Neural progenitor cell (in vitro differentiated cells): ENCODE data around the gene GABBR2. TPM values are rescaled to one million over a fixed set of nuclear protein-coding genes. Genes with fewer than 3 reads are reported as not detected.

Experiments
- DNase-seq: peaks from one replicate; pipeline ENCODE4 v3.0.0-alpha.2; 2016; ENCODE audit warnings: low spot score
- H2AFZ ChIP-seq: fragments of 200-600 bp; sonication (generic); replicated peaks from 2 replicates; pipeline ENCODE4 v1.6.1; 2016; ENCODE audit warnings: antibody characterized with exemption
- H3F3A ChIP-seq: fragments of 200-600 bp; sonication (generic); 2 replicates; pipeline ENCODE4 v1.6.1; 2016; ENCODE audit warnings: antibody characterized with exemption, low read depth
- H3K27ac ChIP-seq: fragments of 200-600 bp; sonication (generic); 2 replicates; pipeline ENCODE4 v1.5.1; 2016; ENCODE audit warnings: mild to moderate bottlenecking
- H3K27me3 ChIP-seq: fragments of 200-600 bp; sonication (generic); 2 replicates; pipeline ENCODE4 v1.6.1; 2016; ENCODE audit warnings: mild to moderate bottlenecking, moderate library complexity
- H3K36me3 ChIP-seq: fragments of 200-600 bp; sonication (generic); 2 replicates; pipeline ENCODE4 v1.5.1; 2016
- H3K4me1 ChIP-seq: fragments of 200-600 bp; sonication (generic); 2 replicates; pipeline ENCODE4 v1.6.1; 2016; ENCODE audit warnings: mixed run types
- H3K4me2 ChIP-seq: fragments of 200-600 bp; sonication (generic); 2 replicates; pipeline ENCODE4 v1.6.1; 2016
- H3K4me3 ChIP-seq: fragments of 200-600 bp; sonication (generic); 2 replicates; pipeline ENCODE4 v1.5.1; 2016
- H3K79me2 ChIP-seq: fragments of 200-600 bp; sonication (generic); 2 replicates; pipeline ENCODE4 v1.6.1; 2016; ENCODE audit warnings: low read depth
- H3K9ac ChIP-seq: fragments of 200-600 bp; sonication (generic); 2 replicates; pipeline ENCODE4 v1.6.1; 2016
- H3K9me3 ChIP-seq: fragments of 200-600 bp; sonication (generic); 2 replicates; pipeline ENCODE4 v1.5.1; 2016; ENCODE audit warnings: low read depth
- H4K20me1 ChIP-seq: fragments of 200-600 bp; sonication (generic); 2 replicates; pipeline ENCODE4 v1.6.1; 2016; ENCODE audit warnings: low read depth
- H3K27ac Mint-ChIP-seq: 3 replicates; pipeline ENCODE4 v1.8.0; 2021; ENCODE audit warnings: mixed read lengths
- H3K27me3 Mint-ChIP-seq: 2 replicates; pipeline ENCODE4 v1.8.0; 2022; ENCODE audit warnings: low read depth, mild to moderate bottlenecking, inconsistent platforms, moderate library complexity, mixed read lengths; ENCODE audit not compliant: insufficient read depth
- H3K36me3 Mint-ChIP-seq: 3 replicates; pipeline ENCODE4 v1.8.0; 2021; ENCODE audit warnings: mixed read lengths
- H3K4me1 Mint-ChIP-seq: 3 replicates; pipeline ENCODE4 v1.8.0; 2021; ENCODE audit warnings: mixed read lengths
- H3K4me3 Mint-ChIP-seq: 3 replicates; pipeline ENCODE4 v1.8.0; 2021; ENCODE audit warnings: mild to moderate bottlenecking, moderate library complexity, mixed read lengths
- H3K9me3 Mint-ChIP-seq: 3 replicates; pipeline ENCODE4 v1.8.0; 2020; ENCODE audit warnings: mixed read lengths
- EZH2 ChIP-seq: fragments of 200-600 bp; sonication (generic); IDR thresholded peaks from 2 replicates; pipeline ENCODE4 v1.6.1; 2017; ENCODE audit warnings: antibody characterized with exemption, mild to moderate bottlenecking, moderate library complexity
- EZH2phosphoT487 ChIP-seq: fragments of 200-600 bp; sonication (generic); IDR thresholded peaks from 2 replicates; pipeline ENCODE4 v1.6.1; 2017; ENCODE audit warnings: antibody characterized with exemption
- total RNA-seq: library from RNA; depleted of rRNA; stranded (reverse); fragments of >200 nt; gene quantifications from 2 replicates; pipeline ENCODE4 v1.2.3, GENCODE V29; 2015; ENCODE audit warnings: low replicate concordance
- TF ChIP-seq, protein P1 (sequence below): fragments of 200-600 bp; sonication (generic); IDR thresholded peaks from 2 replicates; pipeline ENCODE4 v1.5.1; 2017; ENCODE audit warnings: antibody characterized with exemption, mild to moderate bottlenecking

GABBR2 gene
- total RNA-seq, 1 donor from 2014 or later = not detected

GRCh38 chr9:98347642-98348041, 361.1 kb downstream of the GABBR2 start:
- Mint-ChIP-seq H3K27ac (no peak overlapping the region), H3K27me3 (peaks cover 5% of the 10 kb centered on the region), H3K4me3 (no peak overlapping the region), H3K36me3 (no peaks in the 10 kb centered on the region), H3K9me3 (peaks cover 7% of the 10 kb centered on the region), H3K4me1 (no peaks in the 10 kb centered on the region)
- no peaks in the 10 kb centered on the region for H4K20me1 ChIP-seq
- no peaks in the 10 kb centered on the region for H3F3A ChIP-seq
- no peak overlapping the region for H3K9ac ChIP-seq
- H3K27ac ChIP-seq = no peak overlapping the region
- H3K4me2 ChIP-seq = no peak overlapping the region
- no peaks in the 10 kb centered on the region for H3K79me2 ChIP-seq
- no peaks in the 10 kb centered on the region for H3K9me3 ChIP-seq
- H3K36me3 ChIP-seq = no peaks in the 10 kb centered on the region
- no peaks in the 10 kb centered on the region for H3K4me1 ChIP-seq
- H3K27me3 ChIP-seq = no peaks in the 10 kb centered on the region
- no peak overlapping the region for H2AFZ ChIP-seq
- H3K4me3 ChIP-seq = no peak overlapping the region
- TF ChIP-seq EZH2phosphoT487 (no peak), EZH2 (no peak)
- TF ChIP-seq, protein P1, sequence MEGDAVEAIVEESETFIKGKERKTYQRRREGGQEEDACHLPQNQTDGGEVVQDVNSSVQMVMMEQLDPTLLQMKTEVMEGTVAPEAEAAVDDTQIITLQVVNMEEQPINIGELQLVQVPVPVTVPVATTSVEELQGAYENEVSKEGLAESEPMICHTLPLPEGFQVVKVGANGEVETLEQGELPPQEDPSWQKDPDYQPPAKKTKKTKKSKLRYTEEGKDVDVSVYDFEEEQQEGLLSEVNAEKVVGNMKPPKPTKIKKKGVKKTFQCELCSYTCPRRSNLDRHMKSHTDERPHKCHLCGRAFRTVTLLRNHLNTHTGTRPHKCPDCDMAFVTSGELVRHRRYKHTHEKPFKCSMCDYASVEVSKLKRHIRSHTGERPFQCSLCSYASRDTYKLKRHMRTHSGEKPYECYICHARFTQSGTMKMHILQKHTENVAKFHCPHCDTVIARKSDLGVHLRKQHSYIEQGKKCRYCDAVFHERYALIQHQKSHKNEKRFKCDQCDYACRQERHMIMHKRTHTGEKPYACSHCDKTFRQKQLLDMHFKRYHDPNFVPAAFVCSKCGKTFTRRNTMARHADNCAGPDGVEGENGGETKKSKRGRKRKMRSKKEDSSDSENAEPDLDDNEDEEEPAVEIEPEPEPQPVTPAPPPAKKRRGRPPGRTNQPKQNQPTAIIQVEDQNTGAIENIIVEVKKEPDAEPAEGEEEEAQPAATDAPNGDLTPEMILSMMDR = no peak
- DNase-seq = no peak

DNA sequence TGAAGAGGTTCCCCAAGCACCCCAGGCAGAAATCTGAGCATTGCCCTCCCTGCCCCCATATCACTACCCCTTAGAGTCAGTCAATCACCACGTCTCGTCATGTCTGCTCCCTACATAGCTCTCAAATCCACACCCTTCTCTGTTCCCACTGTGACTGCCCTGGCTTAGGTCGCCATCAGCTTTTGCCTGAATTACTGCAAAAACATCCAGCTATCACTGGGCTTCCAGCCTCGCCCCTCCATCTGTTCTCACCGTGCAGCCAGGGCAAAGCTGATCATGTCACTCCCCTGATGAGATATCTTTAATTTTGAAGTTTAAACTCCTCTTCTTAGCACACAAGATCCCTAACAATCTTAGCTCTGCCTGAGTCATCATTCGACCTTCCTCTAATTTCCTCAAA, 363.7 kb downstream of the GABBR2 start:
- H3K27me3 Mint-ChIP-seq = peaks cover 5% of the 10 kb centered on the region
- Histone ChIP-seq H3F3A (no peaks in the 10 kb centered on the region), H3K36me3 (no peaks in the 10 kb centered on the region), H4K20me1 (no peaks in the 10 kb centered on the region), H3K27me3 (no peaks in the 10 kb centered on the region), H3K9ac (no peak overlapping the region), H3K79me2 (no peaks in the 10 kb centered on the region), H3K4me3 (no peak overlapping the region), H2AFZ (no peak overlapping the region), H3K4me1 (no peaks in the 10 kb centered on the region), H3K9me3 (no peaks in the 10 kb centered on the region), H3K4me2 (no peak overlapping the region), H3K27ac (no peak overlapping the region)
- no peak overlapping the region for H3K27ac Mint-ChIP-seq
- H3K4me1 Mint-ChIP-seq = no peaks in the 10 kb centered on the region
- no peaks in the 10 kb centered on the region for H3K36me3 Mint-ChIP-seq
- H3K9me3 Mint-ChIP-seq = no peaks in the 10 kb centered on the region
- DNase-seq = no peak
- no peak overlapping the region for H3K4me3 Mint-ChIP-seq
- TF ChIP-seq, protein P1 = no peak
- no peak for TF ChIP-seq EZH2phosphoT487
- no peak for TF ChIP-seq EZH2

DNA sequence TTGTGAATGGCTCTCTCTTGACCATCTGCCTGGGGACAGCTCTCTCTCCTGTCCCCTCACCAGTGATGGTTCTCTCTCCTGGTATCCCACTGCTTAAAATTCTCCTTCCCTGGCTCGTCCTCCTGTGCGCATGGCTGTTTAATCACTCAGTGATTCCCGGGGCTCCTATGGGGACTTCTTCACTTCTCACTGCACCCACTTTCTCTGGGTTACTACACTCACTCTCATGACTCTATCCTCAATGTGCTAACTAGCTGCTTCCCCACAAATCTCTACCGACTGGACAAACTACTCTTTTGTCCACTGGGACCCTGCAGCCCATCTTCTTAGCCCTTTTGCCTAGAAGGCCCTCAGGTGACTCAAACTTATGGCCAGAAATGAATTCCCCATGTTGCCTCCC, 364.2 kb downstream of the GABBR2 start:
- no peaks in the 10 kb centered on the region for H3K4me1 ChIP-seq
- no peak overlapping the region for H3K27ac Mint-ChIP-seq
- H3K9me3 Mint-ChIP-seq = no peaks in the 10 kb centered on the region
- H3K4me2 ChIP-seq = no peak overlapping the region
- H3K4me3 Mint-ChIP-seq = no peak overlapping the region
- no peak for DNase-seq
- H3K27me3 Mint-ChIP-seq = peaks cover 7% of the 10 kb centered on the region
- no peaks in the 10 kb centered on the region for H3K79me2 ChIP-seq
- H3K27me3 ChIP-seq = no peaks in the 10 kb centered on the region
- H3K36me3 ChIP-seq = no peaks in the 10 kb centered on the region
- H2AFZ ChIP-seq = no peak overlapping the region
- TF ChIP-seq EZH2 (no peak), EZH2phosphoT487 (no peak)
- TF ChIP-seq, protein P1 = no peak
- H3K9me3 ChIP-seq = no peaks in the 10 kb centered on the region
- H3K9ac ChIP-seq = no peak overlapping the region
- H3K4me3 ChIP-seq = no peak overlapping the region
- no peaks in the 10 kb centered on the region for H4K20me1 ChIP-seq
- H3K4me1 Mint-ChIP-seq = no peaks in the 10 kb centered on the region
- H3F3A ChIP-seq = no peaks in the 10 kb centered on the region
- H3K27ac ChIP-seq = no peak overlapping the region
- no peaks in the 10 kb centered on the region for H3K36me3 Mint-ChIP-seq
